Stimulated activated CD4-positive, alpha-beta T cell treated with anti-CD3 and anti-CD28 coated beads, Interleukin-2, amount 100 ng/mL, for 24 hours (primary cell): ENCODE results near the gene PKD2.
A peak's percentile ranks its signal among the peaks of the same experiment; 100 is the strongest.

ENCODE experiments used
- DNase-seq, 2 donors: peaks; one replicate each; pipeline ENCODE4 v3.0.0-alpha.2; 2020

PKD2 gene

GRCh38 chr4:88007304-88008121 lies at the start of gene PKD2:
TSS of gene PKD2 (plus strand) at chr4:88007635. CDS start at chr4:88007734, 99 bp downstream.
- peak; percentile 70 to 89 for DNase-seq

- DNase-seq: no peak
Observed at GRCh38 chr4:87961993-87962392, 45.4 kb upstream of the PKD2 start.

GRCh38 chr4:87962398-87963146 lies 44.9 kb upstream of the PKD2 start:
- DNase-seq: no peak

GRCh38 chr4:87965501-87965975 lies 41.9 kb upstream of the PKD2 start:
- no peak for DNase-seq

GRCh38 chr4:87966095-87966496 lies 41.3 kb upstream of the PKD2 start:
- no peak for DNase-seq

GRCh38 chr4:87967193-87967592 lies 40.2 kb upstream of the PKD2 start:
- DNase-seq: no peak

- no peak for DNase-seq
Observed at GRCh38 chr4:87970121-87970520, 37.3 kb upstream of the PKD2 start.

GRCh38 chr4:87971866-87972265 lies 35.6 kb upstream of the PKD2 start:
- no peak for DNase-seq

- DNase-seq: peak; percentile 30 to 55
Observed at GRCh38 chr4:87973283-87974169, 33.9 kb upstream of the PKD2 start.

- no peak for DNase-seq
Observed at GRCh38 chr4:87974856-87975462, 32.5 kb upstream of the PKD2 start.

- peak in 1 of 2 donors; percentile 9 for DNase-seq
Observed at GRCh38 chr4:87975466-87975865, 32.0 kb upstream of the PKD2 start, which contains the start of gene SPP1. TSS of gene SPP1 (plus strand) at chr4:87975714. CDS start at chr4:87976896, 1,182 bp downstream.

GRCh38 chr4:87977521-87978278 lies 29.7 kb upstream of the PKD2 start:
- no peak for DNase-seq

- DNase-seq: no peak
Observed at GRCh38 chr4:87978681-87979080, 28.8 kb upstream of the PKD2 start.

- DNase-seq: no peak
Observed at GRCh38 chr4:87979810-87980209, 27.6 kb upstream of the PKD2 start.

GRCh38 chr4:87981486-87981885 lies 25.9 kb upstream of the PKD2 start:
- no peak for DNase-seq

GRCh38 chr4:87982036-87982435 lies 25.4 kb upstream of the PKD2 start:
- no peak for DNase-seq

- no peak for DNase-seq
Observed at GRCh38 chr4:87982446-87983010, 24.9 kb upstream of the PKD2 start.

- DNase-seq: no peak
Observed at GRCh38 chr4:87983996-87984395, 23.4 kb upstream of the PKD2 start.

- DNase-seq: peak; percentile 29 to 37
Observed at GRCh38 chr4:87985097-87985886, 22.1 kb upstream of the PKD2 start.

GRCh38 chr4:87985887-87986200 lies 21.6 kb upstream of the PKD2 start:
- no peak for DNase-seq

- no peak for DNase-seq
Observed at GRCh38 chr4:87986508-87986907, 20.9 kb upstream of the PKD2 start.
